Endothelial cell of umbilical vein (primary cell): ENCODE measurements around the gene ZBTB7A. TPM values are rescaled to one million over a fixed set of nuclear protein-coding genes. Genes with fewer than 3 reads are reported as not detected.

Experiments
- BruUV-seq: library from RNA; stranded (reverse); fragments of 400-500 nt; replicated peaks from 2 replicates; lab custom pipeline; 2021; lab: Mats Ljungman, UMichigan
- CTCF ChIA-PET: fragments of 300-600, 350-600 bp; sonication (Branson Sonifier 250); formaldehyde crosslinking; loops from one replicate; lab custom pipeline; 2021; ENCODE audit warnings: antibody characterized with exemption, inconsistent platforms; lab: Charles Lee
- POLR2A ChIA-PET: fragments of 300-600, 350-600 bp; sonication (Branson Sonifier 250); formaldehyde crosslinking; loops from one replicate; lab custom pipeline; 2021; ENCODE audit warnings: antibody characterized with exemption, inconsistent platforms; lab: Charles Lee
- DNase-seq: peaks from one replicate; pipeline ENCODE4 v3.0.0-alpha.2; 2011; ENCODE audit warnings: low read depth, low spot score
- FAIRE-seq: peaks from 2 replicates; lab custom pipeline; 2011; peaks lifted over from hg19 to GRCh38; lab: Jason Lieb, UNC
- H2AFZ ChIP-seq: 2 replicates; pipeline ENCODE4 v1.6.0; 2012; ENCODE audit warnings: low read depth, low read length, control low read depth, inconsistent platforms
- H3K27ac ChIP-seq: 2 replicates; pipeline ENCODE4 v1.5.1; 2011; ENCODE audit warnings: low read depth, mild to moderate bottlenecking, control low read depth, low read length, moderate library complexity; ENCODE audit not compliant: insufficient read depth
- H3K27me3 ChIP-seq, 2 experiments: 2 replicates each; pipeline versions ENCODE4 v1.6.0 to v1.6.1; 2011; ENCODE audit warnings: low read length in 2 of 2, mixed read lengths in 1 of 2; ENCODE audit not compliant: control insufficient read depth in 2 of 2, insufficient read depth in 2 of 2
- H3K36me3 ChIP-seq, 2 experiments: 2 replicates in 1 of 2; 3 replicates in 1 of 2; pipeline ENCODE4 v1.5.1; 2011; ENCODE audit warnings: low read length in 2 of 2, mild to moderate bottlenecking in 1 of 2, moderate library complexity in 1 of 2; ENCODE audit not compliant: control insufficient read depth in 2 of 2, insufficient read depth in 2 of 2; ENCODE audit errors: extremely low read depth in 1 of 2
- H3K4me1 ChIP-seq: 3 replicates; pipeline ENCODE4 v1.5.1; 2011; ENCODE audit warnings: mild to moderate bottlenecking, low read length; ENCODE audit not compliant: control insufficient read depth, insufficient read depth; ENCODE audit errors: extremely low read depth
- H3K4me2 ChIP-seq: 2 replicates; pipeline ENCODE4 v1.6.1; 2011; ENCODE audit warnings: low read length, control low read depth, mixed read lengths; ENCODE audit not compliant: insufficient read depth
- H3K4me3 ChIP-seq, 3 experiments: fragments of 200-600 bp in 1 of 3; sonication (generic), shearing (Covaris generic) in 1 of 3; replicated peaks in 1 of 3; 2 replicates each; pipeline ENCODE4 v1.5.1; 2011 to 2016; ENCODE audit warnings: control low read depth in 3 of 3, low read length in 3 of 3, mild to moderate bottlenecking in 2 of 3, inconsistent platforms in 1 of 3, low read depth in 1 of 3, moderate library complexity in 1 of 3; ENCODE audit not compliant: insufficient read depth in 1 of 3
- H3K79me2 ChIP-seq: 2 replicates; pipeline ENCODE4 v1.6.0; 2012; ENCODE audit warnings: low read length, inconsistent platforms; ENCODE audit not compliant: control insufficient read depth, insufficient read depth
- H3K9ac ChIP-seq: replicated peaks from 2 replicates; pipeline ENCODE3; 2011; ENCODE audit warnings: low read length, control low read depth; ENCODE audit not compliant: insufficient read depth; ENCODE audit errors: extremely low read depth
- H3K9me1 ChIP-seq: replicated peaks from 3 replicates; pipeline ENCODE4 v1.6.0; 2011; ENCODE audit warnings: mild to moderate bottlenecking, low read length; ENCODE audit not compliant: control insufficient read depth, insufficient read depth; ENCODE audit errors: extremely low read depth
- H3K9me3 ChIP-seq: replicated peaks from 2 replicates; pipeline ENCODE4 v1.5.1; 2012; ENCODE audit warnings: low read length, inconsistent platforms; ENCODE audit not compliant: control insufficient read depth, insufficient read depth
- H4K20me1 ChIP-seq: replicated peaks from 2 replicates; pipeline ENCODE3; 2011; ENCODE audit warnings: mild to moderate bottlenecking, low read length; ENCODE audit not compliant: control insufficient read depth, insufficient read depth; ENCODE audit errors: extremely low read depth
- EZH2 ChIP-seq: IDR thresholded peaks from 2 replicates; pipeline ENCODE4 v1.6.1; 2012; ENCODE audit warnings: borderline replicate concordance, low read depth, mild to moderate bottlenecking, moderate library complexity, low read length, inconsistent platforms; ENCODE audit not compliant: severe bottlenecking
- POLR2A ChIP-seq: IDR thresholded peaks from 2 replicates; pipeline ENCODE4 v1.6.1; 2012; ENCODE audit warnings: low read depth, mild to moderate bottlenecking, control low read depth, low read length
- POLR2AphosphoS5 ChIP-seq: IDR thresholded peaks from 2 replicates; pipeline ENCODE4 v1.6.1; 2012; ENCODE audit warnings: low read depth, mild to moderate bottlenecking, control low read depth, low read length, moderate library complexity; ENCODE audit not compliant: insufficient read depth
- dilution Hi-C: fragments of 300-500 bp; cut with MboI; formaldehyde crosslinking; loops from one replicate; pipeline ENCODE4 v1.15.0; 2019; ENCODE audit warnings: low sequenced_read_pairs; ENCODE audit not compliant: extremely low pct_ligation_motif_present
- intact Hi-C: fragments of 100-400 bp; cut with micrococcal nuclease; formaldehyde crosslinking; loops from one replicate; pipeline ENCODE4 v1.10.0; 2022
- polyA plus RNA-seq, 4 experiments: library from polyadenylated mRNA; depleted of rRNA in 3 of 4; stranded (reverse) in 3 of 4; unstranded in 1 of 4; fragments of >200 nt; gene quantifications; 2 replicates each; pipeline versions ENCODE4 v1.2.1 to v1.2.3, GENCODE V29; 2011 to 2012; ENCODE audit warnings: missing spikeins in 1 of 4
- total RNA-seq: library from RNA; stranded (reverse); gene quantifications from 2 replicates; pipeline ENCODE4 v1.2.3, GENCODE V29; 2021
- TF ChIP-seq, protein P1 (sequence below): IDR thresholded peaks from 2 replicates; pipeline ENCODE4 v1.6.1; 2011; ENCODE audit not compliant: insufficient read depth, insufficient read length

ZBTB7A gene
- total and polyA plus RNA-seq, 2 donors (not counting 3 experiments of a cell fraction or from before 2014, with no cell fraction given), result 8.2 to 29.0 TPM

- no peak overlapping the region for H3K9ac ChIP-seq
- ChIA-PET POLR2A (no interaction called here), CTCF (no interaction called here)
- no peaks in the 10 kb centered on the region for H3K9me1 ChIP-seq
- TF ChIP-seq, protein P1, sequence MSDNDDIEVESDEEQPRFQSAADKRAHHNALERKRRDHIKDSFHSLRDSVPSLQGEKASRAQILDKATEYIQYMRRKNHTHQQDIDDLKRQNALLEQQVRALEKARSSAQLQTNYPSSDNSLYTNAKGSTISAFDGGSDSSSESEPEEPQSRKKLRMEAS, result no peak
- H3K79me2 ChIP-seq, result peaks cover 21% of the 10 kb centered on the region
- peak overlapping the region in 1 of 3 experiments; percentile 98 for H3K4me3 ChIP-seq
- H3K27me3 ChIP-seq, result no peaks in the 10 kb centered on the region
- H3K4me2 ChIP-seq, result no peak overlapping the region
- no peaks in the 10 kb centered on the region for H3K9me3 ChIP-seq
- intact Hi-C loops, result loop anchor here (5.0 kb wide), 3 partner anchors 54 to 101 kb away; partner anchors contain the start of genes EEF2 and MAP2K2
- DNase-seq (no peak), FAIRE-seq (no peak)
- H3K4me1 ChIP-seq, result peaks cover 5% of the 10 kb centered on the region
- H3K36me3 ChIP-seq, result no peaks in the 10 kb centered on the region
- dilution Hi-C loops, result no loop called here
- no peak overlapping the region for H3K27ac ChIP-seq
- no TSS peak for BruUV-seq
- H4K20me1 ChIP-seq, result no peaks in the 10 kb centered on the region
- H2AFZ ChIP-seq, result no peak overlapping the region
Observed at GRCh38 chr19:4068047-4068966, 1.6 kb upstream of the ZBTB7A start.

GRCh38 chr19:4067396-4068046, 822 bp upstream of the ZBTB7A start:
- Histone ChIP-seq H3K4me2 (peak overlapping the region; percentile 57), H3K9me3 (no peaks in the 10 kb centered on the region)
- peak; percentile 28 for FAIRE-seq

More at GRCh38 chr19:4067396-4068046, 822 bp upstream of the ZBTB7A start:
- Histone ChIP-seq H4K20me1 (no peaks in the 10 kb centered on the region), H3K9me1 (no peaks in the 10 kb centered on the region), H3K4me1 (peaks cover 5% of the 10 kb centered on the region), H3K36me3 (peaks cover 0 to 5% of the 10 kb centered on the region in 2 experiments), H2AFZ (peak overlapping the region; percentile 57), H3K4me3 (peak overlapping the region; percentile 34 to 98 (median 95)), H3K79me2 (peaks cover 29% of the 10 kb centered on the region), H3K27me3 (no peaks in the 10 kb centered on the region), H3K9ac (no peak overlapping the region), H3K27ac (no peak overlapping the region)
- dilution Hi-C loops (no loop called here), intact Hi-C loops (loop anchor here (2.0 to 5.0 kb wide), 4 partner anchors 55 to 100 kb away; partner anchors contain the start of genes EEF2 and MAP2K2)
- TF ChIP-seq POLR2A, result peak; percentile 6
- no peak for TF ChIP-seq POLR2AphosphoS5
- TF ChIP-seq, protein P1, result no peak
- no peak for TF ChIP-seq EZH2
- ChIA-PET POLR2A (interaction anchor here (0.7 kb wide), 1 partner anchor 10 kb away, joined by 3 read pairs; no protein-coding TSS in a partner anchor), CTCF (no interaction called here)
- BruUV-seq, result no TSS peak
- DNase-seq, result peak; percentile 39
